AG09319 (cell line): ENCODE data around the gene FLRT2.

ENCODE experiments used
- DNase-seq: peaks from one replicate; pipeline ENCODE4 v3.0.0-alpha.2; 2010; ENCODE audit warnings: low read depth; ENCODE audit errors: extremely low read depth
- TF ChIP-seq, protein P1 (sequence below): IDR thresholded peaks from 2 replicates; pipeline ENCODE4 v1.5.1; 2011; ENCODE audit warnings: low read depth, mild to moderate bottlenecking, inconsistent platforms, low read length, moderate library complexity

Gene FLRT2

GRCh38 chr14:85675957-85676356 is 146.0 kb downstream of the FLRT2 start:
- no peak for DNase-seq
- TF ChIP-seq, protein P1, sequence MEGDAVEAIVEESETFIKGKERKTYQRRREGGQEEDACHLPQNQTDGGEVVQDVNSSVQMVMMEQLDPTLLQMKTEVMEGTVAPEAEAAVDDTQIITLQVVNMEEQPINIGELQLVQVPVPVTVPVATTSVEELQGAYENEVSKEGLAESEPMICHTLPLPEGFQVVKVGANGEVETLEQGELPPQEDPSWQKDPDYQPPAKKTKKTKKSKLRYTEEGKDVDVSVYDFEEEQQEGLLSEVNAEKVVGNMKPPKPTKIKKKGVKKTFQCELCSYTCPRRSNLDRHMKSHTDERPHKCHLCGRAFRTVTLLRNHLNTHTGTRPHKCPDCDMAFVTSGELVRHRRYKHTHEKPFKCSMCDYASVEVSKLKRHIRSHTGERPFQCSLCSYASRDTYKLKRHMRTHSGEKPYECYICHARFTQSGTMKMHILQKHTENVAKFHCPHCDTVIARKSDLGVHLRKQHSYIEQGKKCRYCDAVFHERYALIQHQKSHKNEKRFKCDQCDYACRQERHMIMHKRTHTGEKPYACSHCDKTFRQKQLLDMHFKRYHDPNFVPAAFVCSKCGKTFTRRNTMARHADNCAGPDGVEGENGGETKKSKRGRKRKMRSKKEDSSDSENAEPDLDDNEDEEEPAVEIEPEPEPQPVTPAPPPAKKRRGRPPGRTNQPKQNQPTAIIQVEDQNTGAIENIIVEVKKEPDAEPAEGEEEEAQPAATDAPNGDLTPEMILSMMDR = no peak

DNA sequence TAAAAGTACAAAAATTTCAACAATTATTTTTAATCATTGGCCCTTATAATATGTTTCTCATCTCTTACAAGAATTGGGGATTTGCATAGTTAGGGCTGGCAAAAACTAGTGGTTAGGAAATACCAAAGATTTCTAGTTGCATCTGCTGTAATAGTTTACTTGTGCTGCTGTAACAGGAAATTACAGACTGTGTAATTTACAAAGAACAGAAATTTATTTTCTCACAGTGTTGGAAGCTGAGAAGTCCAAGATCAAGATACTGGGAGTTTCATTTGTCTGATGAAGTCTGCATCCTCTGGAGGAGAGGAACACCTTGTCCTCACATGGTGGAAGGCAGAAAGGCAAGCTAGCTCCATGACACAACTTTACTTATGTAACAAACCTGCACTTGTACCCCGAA is 157.0 kb downstream of the FLRT2 start:
- no peak for DNase-seq
- TF ChIP-seq, protein P1 = no peak

GRCh38 chr14:85687456-85687855 is 157.5 kb downstream of the FLRT2 start:
- TF ChIP-seq, protein P1 = no peak
- DNase-seq = no peak

- TF ChIP-seq, protein P1 = no peak
- DNase-seq = peak; percentile 3
These were observed 158.1 kb downstream of the FLRT2 start for GRCh38 chr14:85688006-85688405.

- DNase-seq = no peak
- TF ChIP-seq, protein P1 = no peak
These were observed 165.4 kb downstream of the FLRT2 start for GRCh38 chr14:85695300-85695699.

- DNase-seq = no peak
- TF ChIP-seq, protein P1 = no peak
These were observed 171.2 kb downstream of the FLRT2 start for GRCh38 chr14:85701116-85701515.

- TF ChIP-seq, protein P1 = no peak
- DNase-seq = no peak
These were observed 171.8 kb downstream of the FLRT2 start for GRCh38 chr14:85701763-85702162.

DNA sequence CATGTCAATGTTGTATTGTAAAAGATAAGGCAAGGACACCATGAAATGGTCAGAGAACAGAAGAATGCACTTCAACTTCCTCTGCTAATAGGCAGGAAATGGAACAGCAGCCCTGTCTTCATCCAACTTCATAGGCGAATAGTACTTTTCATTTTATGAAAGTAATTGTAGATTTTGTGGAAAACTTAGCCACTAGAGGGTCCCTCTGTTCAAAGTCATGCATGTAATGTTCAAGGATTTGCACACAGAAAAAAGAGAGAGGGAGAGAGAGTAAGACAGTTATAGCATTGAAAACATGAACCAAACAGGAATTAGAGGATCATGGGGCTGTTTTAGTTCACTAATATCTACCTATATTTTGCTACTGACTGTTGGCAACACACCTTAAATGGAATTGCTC is 172.2 kb downstream of the FLRT2 start:
- DNase-seq = no peak
- TF ChIP-seq, protein P1 = no peak
